Non-pigmented ciliary epithelial cell (primary cell): ENCODE results near the gene DDR1.
"Not testable (repeated sequence)": the region's sequence is repeated elsewhere in the genome, so short reads cannot be mapped to it uniquely, and the experiment has no call there.

Source experiments
- DNase-seq: peaks from one replicate; pipeline ENCODE4 v3.0.0-alpha.2; 2010; ENCODE audit warnings: low read depth

Gene DDR1

GRCh38 chr6:30894935-30895334, 10.6 kb downstream of the DDR1 start:
- no peak for DNase-seq

GRCh38 chr6:30895343-30895742, 11.0 kb downstream of the DDR1 start:
- no peak for DNase-seq

- DNase-seq, result no peak
Measured at GRCh38 chr6:30896541-30896940, 12.2 kb downstream of the DDR1 start.

- no peak for DNase-seq
Measured at GRCh38 chr6:30897882-30898281, 13.6 kb downstream of the DDR1 start.

- DNase-seq, result no peak
Measured at GRCh38 chr6:30898750-30899360, 14.5 kb downstream of the DDR1 start.

- no peak for DNase-seq
Measured at GRCh38 chr6:30900863-30901417, 16.6 kb downstream of the DDR1 start.

- no peak for DNase-seq
Measured at GRCh38 chr6:30901436-30901835, 17.1 kb downstream of the DDR1 start.

GRCh38 chr6:30902196-30902595, 17.9 kb downstream of the DDR1 start:
- DNase-seq, result not testable (repeated sequence)

GRCh38 chr6:30902709-30903108, 18.4 kb downstream of the DDR1 start:
- DNase-seq, result no peak

- no peak for DNase-seq
Measured at GRCh38 chr6:30903236-30903635, 18.9 kb downstream of the DDR1 start.

- not testable (repeated sequence) for DNase-seq
Measured at GRCh38 chr6:30907290-30907757, 23.0 kb downstream of the DDR1 start.

- DNase-seq, result peak; percentile 97
Measured at GRCh38 chr6:30907758-30908591, 23.7 kb downstream of the DDR1 start, which contains the start of gene GTF2H4. Gene GTF2H4 (plus strand): TSS chr6:30908207.

- no peak for DNase-seq
Measured at GRCh38 chr6:30908700-30909099, 24.4 kb downstream of the DDR1 start.

- DNase-seq, result not testable (repeated sequence)
Measured at GRCh38 chr6:30910473-30910872, 26.2 kb downstream of the DDR1 start.

- no peak for DNase-seq
Measured at GRCh38 chr6:30912746-30913520, 28.6 kb downstream of the DDR1 start.

- DNase-seq, result no peak
Measured at GRCh38 chr6:30913721-30914075, 29.4 kb downstream of the DDR1 start.

- DNase-seq, result no peak
Measured at GRCh38 chr6:30914076-30914853, 29.9 kb downstream of the DDR1 start, which contains the start of gene VARS2. Gene VARS2 (plus strand): TSS chr6:30914238. CDS start chr6:30914837, 599 bp downstream.

- no peak for DNase-seq
Measured at GRCh38 chr6:30914854-30915590, 30.7 kb downstream of the DDR1 start.

GRCh38 chr6:30915591-30915946, 31.2 kb downstream of the DDR1 start:
- no peak for DNase-seq

GRCh38 chr6:30917041-30917440, 32.7 kb downstream of the DDR1 start:
- DNase-seq, result no peak

- DNase-seq, result no peak
Measured at GRCh38 chr6:30917487-30917886, 33.2 kb downstream of the DDR1 start.
